ENCODE results near the gene AGMAT. TPM values are rescaled to one million over a fixed set of nuclear protein-coding genes. Genes with fewer than 3 reads are reported as not detected.
A peak's percentile ranks its signal among the peaks of the same experiment; 100 is the strongest.

Gene AGMAT
- total and polyA plus RNA-seq, 2 donors from 2014 or later: 6.2 to 119 TPM

- no peaks in the 10 kb centered on the region for H3K36me3 ChIP-seq (ENCODE audit: control insufficient read depth in 2 of 3, insufficient read depth in 3 of 3, low read length in 3 of 3)
- no peak for TF ChIP-seq CTCF (IDR thresholded peaks at IDR 0.05; ENCODE audit: borderline replicate concordance, extremely low read depth, insufficient read depth)
- FAIRE-seq: no peak
- H3K9ac ChIP-seq (ENCODE audit: low read length in 3 of 3): peak overlapping the region; percentile 66 to 93 (median 71)
- H3K4me1 ChIP-seq (ENCODE audit: control insufficient read depth in 2 of 3, insufficient read depth in 2 of 3, low read depth in 1 of 3, low read length in 3 of 3): peaks cover 5 to 19% (median 9%) of the 10 kb centered on the region in 3 donors
- H3K27ac ChIP-seq (ENCODE audit: low read depth in 2 of 2, low read length in 2 of 2): peak overlapping the region; percentile 91 to 97
- H3K9me3 ChIP-seq (ENCODE audit: control insufficient read depth in 2 of 3, insufficient read depth in 1 of 3, low read length in 3 of 3): no peaks in the 10 kb centered on the region
- intact Hi-C loops (cut with DNase I): no loop called here
- H3K4me3 ChIP-seq (ENCODE audit: low read length in 3 of 3): peak overlapping the region; percentile 77 to 97 (median 92)
- DNase-seq: peak in 2 of 5 donors; percentile 32 to 43
- H3K27me3 ChIP-seq (ENCODE audit: control insufficient read depth, insufficient read depth, low read length): no peaks in the 10 kb centered on the region
Measured at GRCh38 chr1:15618655-15619525, 34.0 kb upstream of the AGMAT start.

GRCh38 chr1:15618077-15618654 is 33.3 kb upstream of the AGMAT start:
- DNase-seq: peak in 2 of 5 donors; percentile 42 to 61
- H3K27me3 ChIP-seq (ENCODE audit: control insufficient read depth, insufficient read depth, low read length): no peaks in the 10 kb centered on the region
- H3K4me1 ChIP-seq (ENCODE audit: control insufficient read depth in 2 of 3, insufficient read depth in 2 of 3, low read depth in 1 of 3, low read length in 3 of 3): peaks cover 5 to 19% (median 9%) of the 10 kb centered on the region in 3 donors
- H3K9ac ChIP-seq (ENCODE audit: low read length in 3 of 3): peak overlapping the region; percentile 66 to 93 (median 71)
- peak overlapping the region; percentile 77 to 97 (median 92) for H3K4me3 ChIP-seq (ENCODE audit: low read length in 3 of 3)
- peak overlapping the region; percentile 91 to 97 for H3K27ac ChIP-seq (ENCODE audit: low read depth in 2 of 2, low read length in 2 of 2)
- intact Hi-C loops (cut with DNase I): no loop called here
- no peaks in the 10 kb centered on the region for H3K9me3 ChIP-seq (ENCODE audit: control insufficient read depth in 2 of 3, insufficient read depth in 1 of 3, low read length in 3 of 3)
- FAIRE-seq: no peak
- no peaks in the 10 kb centered on the region for H3K36me3 ChIP-seq (ENCODE audit: control insufficient read depth in 2 of 3, insufficient read depth in 3 of 3, low read length in 3 of 3)
- no peak for TF ChIP-seq CTCF (IDR thresholded peaks at IDR 0.05; ENCODE audit: borderline replicate concordance, extremely low read depth, insufficient read depth)

- FAIRE-seq: no peak
Measured at GRCh38 chr1:15617173-15618076, 32.6 kb upstream of the AGMAT start, which contains the start of gene DDI2. Gene DDI2 (plus strand): TSS chr1:15617458. CDS start chr1:15617671, 213 bp downstream.

More at GRCh38 chr1:15617173-15618076, 32.6 kb upstream of the AGMAT start, which contains the start of gene DDI2:
- H3K36me3 ChIP-seq (ENCODE audit: control insufficient read depth in 2 of 3, insufficient read depth in 3 of 3, low read length in 3 of 3): no peaks in the 10 kb centered on the region
- DNase-seq: peak; percentile 98 to 100 (median 99)
- intact Hi-C loops (cut with DNase I): no loop called here
- H3K4me3 ChIP-seq (ENCODE audit: low read length in 3 of 3): peak within 1 kb of the TSS; percentile 77 to 97 (median 92)
- no peaks in the 10 kb centered on the region for H3K9me3 ChIP-seq (ENCODE audit: control insufficient read depth in 2 of 3, insufficient read depth in 1 of 3, low read length in 3 of 3)
- H3K27ac ChIP-seq (ENCODE audit: low read depth in 2 of 2, low read length in 2 of 2): peak within 1 kb of the TSS; percentile 91 to 97
- TF ChIP-seq CTCF (IDR thresholded peaks at IDR 0.05; ENCODE audit: borderline replicate concordance, extremely low read depth, insufficient read depth): no peak
- peaks cover 5 to 19% (median 9%) of the 10 kb centered on the region in 3 donors for H3K4me1 ChIP-seq (ENCODE audit: control insufficient read depth in 2 of 3, insufficient read depth in 2 of 3, low read depth in 1 of 3, low read length in 3 of 3)
- H3K27me3 ChIP-seq (ENCODE audit: control insufficient read depth, insufficient read depth, low read length): no peaks in the 10 kb centered on the region
- H3K9ac ChIP-seq (ENCODE audit: low read length in 3 of 3): peak within 1 kb of the TSS; percentile 66 to 93 (median 71)

All from kidney (tissue), 14 donors.